PC-3 (cell line): ENCODE data around the gene MARF1.

Experiments
- CTCF ChIP-seq: fragments of 300-600 bp; sonication (generic); conservative IDR thresholded peaks from 2 replicates; pipeline ENCODE4 v1.5.1; 2017; ENCODE audit warnings: antibody characterized with exemption, low read depth, mild to moderate bottlenecking, low read length
- EZH2 ChIP-seq: fragments of 300-600 bp; sonication (generic); IDR thresholded peaks from one replicate; pipeline ENCODE4 v1.6.1; 2017; ENCODE audit warnings: antibody characterized with exemption, mild to moderate bottlenecking, low read length; ENCODE audit not compliant: unreplicated experiment
- EZH2phosphoT487 ChIP-seq: fragments of 300-600 bp; sonication (generic); IDR thresholded peaks from 2 replicates; pipeline ENCODE4 v1.6.1; 2018; ENCODE audit warnings: mild to moderate bottlenecking, antibody characterized with exemption, low read length, borderline replicate concordance

- TF ChIP-seq CTCF: no peak
- TF ChIP-seq EZH2: no peak
- no peak for TF ChIP-seq EZH2phosphoT487
Measured at GRCh38 chr16:15587152-15587825, 55.7 kb downstream of the MARF1 start.
